GM23248 (cell line): ENCODE measurements around the gene ZNF638. TPM values are rescaled to one million over a fixed set of nuclear protein-coding genes. Genes with fewer than 3 reads are reported as not detected.

Source experiments
- DNase-seq: peaks from one replicate; pipeline ENCODE4 v3.0.0-alpha.2; 2015
- H2AFZ ChIP-seq: fragments of 200-600 bp; sonication (generic); 2 replicates; pipeline ENCODE4 v1.6.1; 2016; ENCODE audit warnings: antibody characterized with exemption
- H3F3A ChIP-seq: fragments of 200-600 bp; sonication (generic); 2 replicates; pipeline ENCODE4 v1.6.1; 2016; ENCODE audit warnings: mild to moderate bottlenecking, antibody characterized with exemption, mixed run types; ENCODE audit not compliant: insufficient read depth
- H3K27ac ChIP-seq: fragments of 200-600 bp; sonication (generic); 2 replicates; pipeline ENCODE4 v1.5.1; 2016; ENCODE audit warnings: mild to moderate bottlenecking
- H3K27me3 ChIP-seq: fragments of 200-600 bp; sonication (generic); replicated peaks from 2 replicates; pipeline ENCODE4 v1.6.1; 2016; ENCODE audit warnings: mild to moderate bottlenecking; ENCODE audit not compliant: insufficient read depth
- H3K36me3 ChIP-seq: fragments of 200-600 bp; sonication (generic); 2 replicates; pipeline ENCODE4 v1.6.1; 2016; ENCODE audit warnings: low read depth, mild to moderate bottlenecking
- H3K4me1 ChIP-seq: fragments of 200-600 bp; sonication (generic); 2 replicates; pipeline ENCODE4 v1.6.1; 2016; ENCODE audit warnings: mild to moderate bottlenecking; ENCODE audit not compliant: insufficient read depth
- H3K4me2 ChIP-seq: fragments of 200-600 bp; sonication (generic); one replicate; pipeline ENCODE4 v1.6.1; 2016; ENCODE audit warnings: mild to moderate bottlenecking; ENCODE audit not compliant: unreplicated experiment
- H3K4me3 ChIP-seq: fragments of 200-600 bp; sonication (generic); 2 replicates; pipeline ENCODE4 v1.5.1; 2016; ENCODE audit warnings: mild to moderate bottlenecking
- H3K79me2 ChIP-seq: fragments of 200-600 bp; sonication (generic); 2 replicates; pipeline ENCODE4 v1.6.1; 2016; ENCODE audit warnings: mild to moderate bottlenecking; ENCODE audit not compliant: insufficient read depth
- H3K9ac ChIP-seq: fragments of 200-600 bp; sonication (generic); 2 replicates; pipeline ENCODE4 v1.6.1; 2016; ENCODE audit warnings: mild to moderate bottlenecking
- H3K9me2 ChIP-seq: fragments of 200-600 bp; sonication (generic); 2 replicates; pipeline ENCODE4 v1.6.1; 2016; ENCODE audit warnings: mixed run types, mild to moderate bottlenecking, moderate library complexity; ENCODE audit not compliant: insufficient read depth
- H3K9me3 ChIP-seq: fragments of 200-600 bp; sonication (generic); one replicate; pipeline ENCODE4 v1.6.1; 2017; ENCODE audit warnings: low read depth
- H4K20me1 ChIP-seq: fragments of 200-600 bp; sonication (generic); 2 replicates; pipeline ENCODE4 v1.6.0; 2016; ENCODE audit not compliant: insufficient read depth
- EZH2 ChIP-seq: fragments of 200-600 bp; sonication (generic); IDR thresholded peaks from 2 replicates; pipeline ENCODE4 v1.6.1; 2018; ENCODE audit warnings: antibody characterized with exemption, mild to moderate bottlenecking; ENCODE audit not compliant: insufficient read depth, poor library complexity, severe bottlenecking
- EZH2phosphoT487 ChIP-seq: fragments of 200-600 bp; sonication (generic); IDR thresholded peaks from 2 replicates; pipeline ENCODE4 v1.6.1; 2018; ENCODE audit warnings: antibody characterized with exemption, moderate library complexity, mild to moderate bottlenecking, low read depth; ENCODE audit not compliant: insufficient read depth
- WGBS, 2 experiments: methylation state at CpG; one replicate each; pipeline ENCODE4 v1.1.6; 2015 to 2017; ENCODE audit warnings: low lambda C conversion rate in 2 of 2, low coverage in 1 of 2; ENCODE audit errors: missing lambda C conversion rate in 2 of 2; 5-methylcytosine and 5-hydroxymethylcytosine counted together
- in situ Hi-C: fragments of 300-500 bp; cut with MboI; formaldehyde crosslinking; loops from 2 replicates; pipeline ENCODE4 v1.15.0; 2020
- polyA plus RNA-seq: library from polyadenylated mRNA; unstranded; fragments of >200 nt; fragmentation: Nextera tagmentation; extraction: Ambion mirVana; gene quantifications from 2 replicates; pipeline ENCODE4 v1.2.1, GENCODE V29; 2016
- total RNA-seq: library from RNA; depleted of rRNA; stranded (reverse); fragments of >200 nt; shearing (Covaris generic); gene quantifications from 2 replicates; pipeline ENCODE4 v1.2.3, GENCODE V29; 2014

ZNF638 gene
- total and polyA plus RNA-seq, 2 experiments from 2014 or later = 44.0 to 83.0 TPM

GRCh38 chr2:71417300-71418202, 86.0 kb downstream of the ZNF638 start:
- Histone ChIP-seq H3F3A (no peaks in the 10 kb centered on the region; the same call in 1 of the 2 replicates), H3K9me2 (no peaks in the 10 kb centered on the region), H3K9me3 (no peaks in the 10 kb centered on the region), H3K36me3 (peaks cover 15% of the 10 kb centered on the region; the same call in 1 of the 2 replicates), H3K4me2 (no peak overlapping the region), H3K27me3 (no peaks in the 10 kb centered on the region), H3K79me2 (peaks cover 12% of the 10 kb centered on the region), H4K20me1 (0 out of 2 replicates have a peak, but pooled peaks cover 3% of the 10 kb centered on the region), H3K4me3 (no peak overlapping the region), H3K27ac (no peak overlapping the region), H3K9ac (no peak overlapping the region), H3K4me1 (no peaks in the 10 kb centered on the region), H2AFZ (no peak overlapping the region)
- TF ChIP-seq EZH2 (no peak), EZH2phosphoT487 (no peak)
- no peak for DNase-seq
- in situ Hi-C loops = no loop called here
- 95 to 96% methylated on average over 7 to 8 of the region's 16 CpGs for WGBS, 2 experiments

GRCh38 chr2:71419145-71419544, 87.6 kb downstream of the ZNF638 start:
- TF ChIP-seq EZH2phosphoT487 = no peak
- TF ChIP-seq EZH2 = no peak
- Histone ChIP-seq H3K27ac (no peak overlapping the region), H3K36me3 (peaks cover 29% of the 10 kb centered on the region), H3F3A (no peaks in the 10 kb centered on the region; the same call in 1 of the 2 replicates), H3K9ac (no peak overlapping the region), H3K4me2 (no peak overlapping the region), H3K9me3 (no peaks in the 10 kb centered on the region), H3K27me3 (no peaks in the 10 kb centered on the region), H4K20me1 (0 out of 2 replicates have a peak, but pooled peaks cover 3% of the 10 kb centered on the region), H3K4me3 (no peak overlapping the region), H3K79me2 (peaks cover 13% of the 10 kb centered on the region), H2AFZ (no peak overlapping the region), H3K9me2 (no peaks in the 10 kb centered on the region), H3K4me1 (no peaks in the 10 kb centered on the region)
- in situ Hi-C loops = no loop called here
- 97 to 99% methylated on average over 4 of the region's 4 CpGs for WGBS, 2 experiments
- no peak for DNase-seq

- 93 to 94% methylated on average over 1 of the region's 1 CpG for WGBS, 2 experiments
- DNase-seq = no peak
- in situ Hi-C loops = no loop called here
- Histone ChIP-seq H3K9me2 (no peaks in the 10 kb centered on the region), H3K79me2 (peaks cover 19% of the 10 kb centered on the region), H3K4me2 (no peak overlapping the region), H3F3A (no peaks in the 10 kb centered on the region; the same call in 1 of the 2 replicates), H4K20me1 (0 out of 2 replicates have a peak, but pooled peaks cover 3% of the 10 kb centered on the region), H3K4me1 (no peaks in the 10 kb centered on the region), H3K9me3 (no peaks in the 10 kb centered on the region), H3K4me3 (no peak overlapping the region), H3K36me3 (peaks cover 36% of the 10 kb centered on the region), H3K9ac (no peak overlapping the region), H3K27me3 (no peaks in the 10 kb centered on the region), H2AFZ (no peak overlapping the region), H3K27ac (no peak overlapping the region)
- TF ChIP-seq EZH2phosphoT487 (no peak), EZH2 (no peak)
These were observed 88.4 kb downstream of the ZNF638 start for GRCh38 chr2:71419976-71420375.

GRCh38 chr2:71422786-71423185, 91.2 kb downstream of the ZNF638 start:
- H3K4me2 ChIP-seq = no peak overlapping the region
- H3K4me3 ChIP-seq = no peak overlapping the region
- H4K20me1 ChIP-seq = 0 out of 2 replicates have a peak, but pooled peaks cover 3% of the 10 kb centered on the region
- H3K27me3 ChIP-seq = no peaks in the 10 kb centered on the region
- H3F3A ChIP-seq = no peaks in the 10 kb centered on the region; the same call in 1 of the 2 replicates
- H2AFZ ChIP-seq = no peak overlapping the region
- peaks cover 58% of the 10 kb centered on the region for H3K36me3 ChIP-seq
- H3K27ac ChIP-seq = no peak overlapping the region
- DNase-seq = no peak
- peaks cover 19% of the 10 kb centered on the region for H3K79me2 ChIP-seq
- H3K9me3 ChIP-seq = no peaks in the 10 kb centered on the region
- H3K4me1 ChIP-seq = no peaks in the 10 kb centered on the region
- TF ChIP-seq EZH2phosphoT487 = no peak
- no peak for TF ChIP-seq EZH2
- no peak overlapping the region for H3K9ac ChIP-seq
- no peaks in the 10 kb centered on the region for H3K9me2 ChIP-seq
- in situ Hi-C loops = no loop called here
- WGBS, 2 experiments = 76% methylated on average over 2 of the region's 2 CpGs
